Cardiac septum (tissue), 1 donor: Measurements from ENCODE around the gene PAQR6. TPM values are rescaled to one million over a fixed set of nuclear protein-coding genes. Genes with fewer than 3 reads are reported as not detected.

Source experiments
- DNase-seq: peaks from one replicate; pipeline ENCODE4 v3.0.0-alpha.2; 2020; ENCODE audit warnings: low spot score
- intact Hi-C: fragments of 100-400 bp; cut with DNase I; formaldehyde crosslinking; loops from one replicate; pipeline ENCODE4 v1.14.0; 2022
- total RNA-seq: library from RNA; stranded (reverse); fragmentation: NEBNext Ultra II Directional; extraction: Animal tissue kit (Norgen Biotek cat#: 25700); gene quantifications from one replicate; pipeline ENCODE4 v1.2.1, GENCODE V29; 2021
- donor health status: DM: no; HTN: no; CAD: no.

PAQR6 gene
- total RNA-seq, 1 donor from 2014 or later, result 2.6 TPM

- DNase-seq, result no peak
- intact Hi-C loops, result no loop called here
Measured at GRCh38 chr1:156270314-156270713, 22.5 kb upstream of the PAQR6 start.

- intact Hi-C loops, result loop anchor here (5.0 kb wide), 1 partner anchor 54 kb away; no protein-coding TSS in a partner anchor
- DNase-seq, result no peak
Measured at GRCh38 chr1:156268336-156268735, 20.5 kb upstream of the PAQR6 start.

- no peak for DNase-seq
- intact Hi-C loops, result loop anchor here (5.0 kb wide), 1 partner anchor 56 kb away; no protein-coding TSS in a partner anchor
Measured at GRCh38 chr1:156266051-156266450, 18.2 kb upstream of the PAQR6 start.

- no peak for DNase-seq
Measured at GRCh38 chr1:156263288-156263655, 15.4 kb upstream of the PAQR6 start.

GRCh38 chr1:156262461-156263287 is 14.8 kb upstream of the PAQR6 start:
- DNase-seq, result no peak
- intact Hi-C loops, result no loop called here

More at GRCh38 chr1:156263288-156263655, 15.4 kb upstream of the PAQR6 start:
- intact Hi-C loops, result no loop called here

- no peak for DNase-seq
- intact Hi-C loops, result no loop called here
Measured at GRCh38 chr1:156260896-156261295, 13.0 kb upstream of the PAQR6 start.

GRCh38 chr1:156259805-156260204 is 11.9 kb upstream of the PAQR6 start:
- DNase-seq, result no peak
- intact Hi-C loops, result no loop called here

- no peak for DNase-seq
- intact Hi-C loops, result no loop called here
Measured at GRCh38 chr1:156258859-156259258, 11.0 kb upstream of the PAQR6 start.

GRCh38 chr1:156257711-156258110 is 9.9 kb upstream of the PAQR6 start:
- no peak for DNase-seq
- intact Hi-C loops, result no loop called here

GRCh38 chr1:156253634-156254033 is 5.8 kb upstream of the PAQR6 start:
- intact Hi-C loops, result no loop called here
- DNase-seq, result no peak

- intact Hi-C loops, result no loop called here
- DNase-seq, result no peak
Measured at GRCh38 chr1:156251527-156251926, 3.7 kb upstream of the PAQR6 start.

- no peak for DNase-seq
- intact Hi-C loops, result no loop called here
Measured at GRCh38 chr1:156249593-156249992, 1.7 kb upstream of the PAQR6 start.

- intact Hi-C loops, result no loop called here
- no peak for DNase-seq
Measured at GRCh38 chr1:156248323-156248683, 447 bp upstream of the PAQR6 start.

- intact Hi-C loops, result no loop called here
- no peak for DNase-seq
Measured at GRCh38 chr1:156246781-156247459, 936 bp downstream of the PAQR6 start.

GRCh38 chr1:156246241-156246780 is 1.5 kb downstream of the PAQR6 start:
- no peak for DNase-seq
- intact Hi-C loops, result no loop called here

GRCh38 chr1:156245451-156246232 is 2.2 kb downstream of the PAQR6 start:
- intact Hi-C loops, result no loop called here

GRCh38 chr1:156244712-156245111 is 3.1 kb downstream of the PAQR6 start:
- no peak for DNase-seq
- intact Hi-C loops, result no loop called here

More at GRCh38 chr1:156245451-156246232, 2.2 kb downstream of the PAQR6 start:
- DNase-seq, result no peak

GRCh38 chr1:156244126-156244525 is 3.7 kb downstream of the PAQR6 start:
- DNase-seq, result no peak
- intact Hi-C loops, result no loop called here

GRCh38 chr1:156242738-156243137 is 5.1 kb downstream of the PAQR6 start:
- intact Hi-C loops, result no loop called here
- no peak for DNase-seq

GRCh38 chr1:156241926-156242325 is 5.9 kb downstream of the PAQR6 start, which contains the start of gene BGLAP:
BGLAP (plus strand) TSS chr1:156242184; CDS start chr1:156242232, 48 bp downstream.
- intact Hi-C loops, result no loop called here
- DNase-seq, result no peak
